Hepatocyte (in vitro differentiated cells): ENCODE data around the gene NRIP1.

Source experiments
- CTCF ChIP-seq: fragments of 200-600 bp; sonication (generic); IDR thresholded peaks from 2 replicates; pipeline ENCODE4 v1.5.1; 2016; ENCODE audit warnings: antibody characterized with exemption, mild to moderate bottlenecking; ENCODE audit not compliant: poor library complexity
- EZH2phosphoT487 ChIP-seq: fragments of 200-600 bp; sonication (generic); IDR thresholded peaks from one replicate; pipeline ENCODE4 v1.6.1; 2018; ENCODE audit warnings: antibody characterized with exemption, mild to moderate bottlenecking, low read depth, moderate library complexity; ENCODE audit not compliant: unreplicated experiment, severe bottlenecking

GRCh38 chr21:15023776-15024175 lies 41.0 kb downstream of the NRIP1 start:
- TF ChIP-seq CTCF, result no peak
- TF ChIP-seq EZH2phosphoT487, result no peak
